GM19023 (cell line): Measurements from ENCODE around the gene TGM4.

Experiments used
- ATAC-seq: cut with Tn5 transposase; IDR thresholded peaks from one replicate; pipeline ENCODE4 v1.9.1; 2021; ENCODE audit warnings: mild to moderate bottlenecking, moderate library complexity; ENCODE audit not compliant: unreplicated experiment

TGM4 gene

GRCh38 chr3:44913868-44914468 is 39.6 kb downstream of the TGM4 start:
- no peak for ATAC-seq

- ATAC-seq: no peak
These were observed 40.5 kb downstream of the TGM4 start for GRCh38 chr3:44914936-44915335.

GRCh38 chr3:44915702-44916438 is 41.5 kb downstream of the TGM4 start:
- ATAC-seq: no peak

- no peak for ATAC-seq
These were observed 43.7 kb downstream of the TGM4 start for GRCh38 chr3:44918087-44918486.

GRCh38 chr3:44918581-44918980 is 44.2 kb downstream of the TGM4 start:
- ATAC-seq: no peak

GRCh38 chr3:44920081-44920480 is 45.7 kb downstream of the TGM4 start:
- no peak for ATAC-seq

GRCh38 chr3:44923632-44924456 is 49.4 kb downstream of the TGM4 start:
- ATAC-seq: no peak

GRCh38 chr3:44924457-44925084 is 50.2 kb downstream of the TGM4 start:
- ATAC-seq: no peak

- ATAC-seq: no peak
These were observed 51.8 kb downstream of the TGM4 start for GRCh38 chr3:44926172-44926571.

GRCh38 chr3:44926921-44927320 is 52.5 kb downstream of the TGM4 start:
- ATAC-seq: no peak

- no peak for ATAC-seq
These were observed 53.0 kb downstream of the TGM4 start for GRCh38 chr3:44927371-44927770.

- ATAC-seq: no peak
These were observed 55.4 kb downstream of the TGM4 start for GRCh38 chr3:44929782-44930181.

- ATAC-seq: no peak
These were observed 56.5 kb downstream of the TGM4 start for GRCh38 chr3:44930911-44931310.

GRCh38 chr3:44931791-44932190 is 57.4 kb downstream of the TGM4 start:
- ATAC-seq: no peak

GRCh38 chr3:44932271-44932670 is 57.9 kb downstream of the TGM4 start:
- no peak for ATAC-seq

GRCh38 chr3:44932986-44933944 is 58.9 kb downstream of the TGM4 start:
- ATAC-seq: no peak

- no peak for ATAC-seq
These were observed 65.2 kb downstream of the TGM4 start for GRCh38 chr3:44939581-44940036.

GRCh38 chr3:44942202-44942921 is 68.0 kb downstream of the TGM4 start:
- no peak for ATAC-seq

GRCh38 chr3:44948239-44948638 is 73.8 kb downstream of the TGM4 start:
- no peak for ATAC-seq
